Stimulated activated CD4-positive, alpha-beta T cell treated with anti-CD3 and anti-CD28 coated beads, Interleukin-2, amount 100 ng/mL, for 24 hours (primary cell): ENCODE results near the gene STPG2.
"Not testable (repeated sequence)": the region's sequence is repeated elsewhere in the genome, so short reads cannot be mapped to it uniquely, and the experiment has no call there.

Experiments
- DNase-seq, 2 donors: peaks; one replicate each; pipeline ENCODE4 v3.0.0-alpha.2; 2020

Gene STPG2

GRCh38 chr4:97605932-97606331, 537.3 kb downstream of the STPG2 start:
- DNase-seq, result no peak

GRCh38 chr4:97593248-97593647, 550.0 kb downstream of the STPG2 start:
- no peak for DNase-seq

- no peak for DNase-seq
Measured at GRCh38 chr4:97590266-97590665, 553.0 kb downstream of the STPG2 start.

GRCh38 chr4:97589481-97590196, 553.6 kb downstream of the STPG2 start:
- DNase-seq, result no peak

- no peak for DNase-seq
Measured at GRCh38 chr4:97587912-97588311, 555.4 kb downstream of the STPG2 start.

- DNase-seq, result no peak
Measured at GRCh38 chr4:97585274-97585673, 558.0 kb downstream of the STPG2 start.

GRCh38 chr4:97582890-97583289, 560.4 kb downstream of the STPG2 start:
- DNase-seq, result no peak

- DNase-seq, result no peak
Measured at GRCh38 chr4:97577004-97577403, 566.3 kb downstream of the STPG2 start.

GRCh38 chr4:97560009-97560408, 583.3 kb downstream of the STPG2 start:
- DNase-seq, result no peak

GRCh38 chr4:97558204-97558778, 585.0 kb downstream of the STPG2 start:
- no peak for DNase-seq

- DNase-seq, result not testable (repeated sequence)
Measured at GRCh38 chr4:97550637-97551036, 592.6 kb downstream of the STPG2 start.

GRCh38 chr4:97548943-97549583, 594.2 kb downstream of the STPG2 start:
- DNase-seq, result no peak

GRCh38 chr4:97548186-97548585, 595.1 kb downstream of the STPG2 start:
- no peak for DNase-seq

GRCh38 chr4:97531351-97531750, 611.9 kb downstream of the STPG2 start:
- no peak for DNase-seq

GRCh38 chr4:97530676-97531075, 612.6 kb downstream of the STPG2 start:
- no peak for DNase-seq

GRCh38 chr4:97525236-97525635, 618.0 kb downstream of the STPG2 start:
- no peak for DNase-seq

GRCh38 chr4:97517939-97518338, 625.3 kb downstream of the STPG2 start:
- DNase-seq, result no peak

- DNase-seq, result no peak
Measured at GRCh38 chr4:97513917-97514316, 629.4 kb downstream of the STPG2 start.
